Colonic mucosa (tissue), 4 donors: Measurements from ENCODE around the gene SLC25A27. TPM values are rescaled to one million over a fixed set of nuclear protein-coding genes. Genes with fewer than 3 reads are reported as not detected.

ENCODE experiments used
- DNase-seq: peaks from one replicate; pipeline ENCODE4 v3.0.0-alpha.2; 2020
- H3K27ac ChIP-seq: fragments of 200-600 bp; one replicate; pipeline ENCODE4 v1.8.0; 2021
- H3K27me3 ChIP-seq: fragments of 200-600 bp; one replicate; pipeline ENCODE4 v1.8.0; 2021
- H3K36me3 ChIP-seq: fragments of 200-600 bp; one replicate; pipeline ENCODE4 v1.8.0; 2021
- H3K4me1 ChIP-seq: fragments of 200-600 bp; one replicate; pipeline ENCODE4 v1.8.0; 2021; ENCODE audit warnings: mild to moderate bottlenecking
- H3K4me3 ChIP-seq: fragments of 200-600 bp; one replicate; pipeline ENCODE4 v1.8.0; 2021
- H3K9ac ChIP-seq, 2 donors: one replicate each; pipeline ENCODE4 v1.7.0; 2013; ENCODE audit warnings: control low read depth in 2 of 2, low read depth in 2 of 2, low read length in 2 of 2
- H3K9me3 ChIP-seq: fragments of 200-600 bp; one replicate; pipeline ENCODE4 v1.8.0; 2021
- CTCF ChIP-seq: fragments of 200-600 bp; IDR thresholded peaks from one replicate; pipeline ENCODE4 v1.8.0; 2022; ENCODE audit warnings: antibody characterized with exemption, mild to moderate bottlenecking
- intact Hi-C: fragments of 100-400 bp; cut with DNase I; formaldehyde crosslinking; loops from one replicate; pipeline ENCODE4 v1.14.1; 2022
- total RNA-seq, 2 donors: library from RNA; stranded (reverse); fragmentation: NEBNext Ultra II Directional in 1 of 2; extraction: Animal tissue kit (Norgen Biotek cat#: 25700) in 1 of 2; gene quantifications; one replicate each; pipeline ENCODE4 v1.2.1, GENCODE V29; 2021
- donor health status: healthy.
- donor health status: DM: no; HTN: no; CAD: no.
- donor health status: DM: no; HTN: no; CAD: no.

The SLC25A27 gene
- total RNA-seq, 2 donors from 2014 or later, result 7.1 to 7.6 TPM

GRCh38 chr6:46629691-46630090 lies 23.1 kb upstream of the SLC25A27 start:
- H3K9ac ChIP-seq, result no peak overlapping the region
- H3K27ac ChIP-seq, result no peak overlapping the region
- no peak for TF ChIP-seq CTCF
- H3K9me3 ChIP-seq, result no peaks in the 10 kb centered on the region
- intact Hi-C loops, result loop anchor here (10.0 kb wide), 1 partner anchor 405 kb away; no protein-coding TSS in a partner anchor
- H3K36me3 ChIP-seq, result no peaks in the 10 kb centered on the region
- no peaks in the 10 kb centered on the region for H3K27me3 ChIP-seq
- H3K4me1 ChIP-seq, result no peaks in the 10 kb centered on the region
- DNase-seq, result no peak
- H3K4me3 ChIP-seq, result no peak overlapping the region

- Histone ChIP-seq H3K9me3 (no peaks in the 10 kb centered on the region), H3K4me3 (no peak overlapping the region), H3K9ac (no peak overlapping the region), H3K36me3 (no peaks in the 10 kb centered on the region), H3K4me1 (no peaks in the 10 kb centered on the region), H3K27ac (no peak overlapping the region), H3K27me3 (no peaks in the 10 kb centered on the region)
- intact Hi-C loops, result no loop called here
- no peak for DNase-seq
- no peak for TF ChIP-seq CTCF
These were observed 20.7 kb upstream of the SLC25A27 start for GRCh38 chr6:46632053-46632452.

- TF ChIP-seq CTCF, result no peak
- no peaks in the 10 kb centered on the region for H3K4me1 ChIP-seq
- no peak overlapping the region for H3K27ac ChIP-seq
- intact Hi-C loops, result no loop called here
- H3K4me3 ChIP-seq, result no peak overlapping the region
- no peaks in the 10 kb centered on the region for H3K36me3 ChIP-seq
- H3K9me3 ChIP-seq, result no peaks in the 10 kb centered on the region
- no peaks in the 10 kb centered on the region for H3K27me3 ChIP-seq
- no peak for DNase-seq
- H3K9ac ChIP-seq, result no peak overlapping the region
These were observed 17.3 kb upstream of the SLC25A27 start for GRCh38 chr6:46635462-46635861.

- intact Hi-C loops, result no loop called here
- Histone ChIP-seq H3K4me3 (no peak overlapping the region), H3K36me3 (no peaks in the 10 kb centered on the region), H3K9ac (no peak overlapping the region), H3K4me1 (no peaks in the 10 kb centered on the region), H3K27ac (no peak overlapping the region), H3K9me3 (no peaks in the 10 kb centered on the region), H3K27me3 (no peaks in the 10 kb centered on the region)
- TF ChIP-seq CTCF, result no peak
- no peak for DNase-seq
These were observed 15.6 kb upstream of the SLC25A27 start for GRCh38 chr6:46637145-46637544.

- H3K27me3 ChIP-seq, result no peaks in the 10 kb centered on the region
- no peak overlapping the region for H3K27ac ChIP-seq
- intact Hi-C loops, result no loop called here
- no peak overlapping the region for H3K9ac ChIP-seq
- H3K4me1 ChIP-seq, result no peaks in the 10 kb centered on the region
- no peak for DNase-seq
- no peaks in the 10 kb centered on the region for H3K36me3 ChIP-seq
- TF ChIP-seq CTCF, result no peak
- H3K4me3 ChIP-seq, result no peak overlapping the region
- H3K9me3 ChIP-seq, result no peaks in the 10 kb centered on the region
These were observed 14.8 kb upstream of the SLC25A27 start for GRCh38 chr6:46637933-46638332.

- H3K4me3 ChIP-seq, result no peak overlapping the region
- intact Hi-C loops, result no loop called here
- H3K9me3 ChIP-seq, result no peaks in the 10 kb centered on the region
- TF ChIP-seq CTCF, result no peak
- DNase-seq, result no peak
- H3K27ac ChIP-seq, result no peak overlapping the region
- H3K4me1 ChIP-seq, result no peaks in the 10 kb centered on the region
- no peak overlapping the region for H3K9ac ChIP-seq
- H3K36me3 ChIP-seq, result no peaks in the 10 kb centered on the region
- H3K27me3 ChIP-seq, result no peaks in the 10 kb centered on the region
These were observed 14.1 kb upstream of the SLC25A27 start for GRCh38 chr6:46638650-46639049.
